Measurements from ENCODE around the gene USF2. TPM values are rescaled to one million over a fixed set of nuclear protein-coding genes. Genes with fewer than 3 reads are reported as not detected.

USF2 gene
- total and polyA plus RNA-seq, 7 donors: 72.8 to 120 (median 98.3) TPM

DNA sequence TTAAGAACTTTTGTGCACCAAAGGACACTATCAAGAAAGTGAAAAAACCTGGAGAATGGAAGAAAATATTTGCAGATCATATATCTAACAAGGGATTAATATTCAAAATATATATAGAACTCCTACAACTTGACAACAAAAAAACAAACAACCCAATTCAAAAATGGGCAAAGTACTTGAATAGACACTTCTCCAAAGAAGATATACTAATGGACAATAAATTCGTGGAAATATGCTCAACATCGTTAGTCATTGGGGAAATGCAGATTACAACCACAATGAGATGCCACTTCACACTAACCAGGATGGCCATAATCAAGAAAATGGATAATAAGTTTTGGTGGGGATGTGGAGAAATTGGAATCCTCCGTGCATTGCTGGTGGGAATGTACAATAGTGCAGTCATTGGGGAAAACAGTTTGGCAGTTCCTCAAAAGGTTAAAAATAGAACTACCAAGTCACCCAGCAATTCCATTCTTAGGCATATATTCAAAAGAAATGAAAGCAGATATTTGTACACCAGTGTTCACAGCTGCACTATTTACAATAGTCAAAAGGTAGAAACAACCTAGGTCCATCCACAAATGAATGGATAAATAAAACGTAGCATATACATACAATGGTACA is 22.2 kb upstream of the USF2 start:
- WGBS, 2 donors: 78 to 88% methylated on average over 4 of the region's 4 CpGs
- no peak for DNase-seq

GRCh38 chr19:35247526-35248309 is 21.0 kb upstream of the USF2 start:
- intact Hi-C loops (cut with DNase I): no loop called here
- peak overlapping the region in 3 of 4 donors; percentile 36 to 39 (median 38) for H3K4me3 ChIP-seq
- DNase-seq: no peak
- no peaks in the 10 kb centered on the region for H3K36me3 ChIP-seq
- peak overlapping the region in 3 of 4 donors; percentile 1 to 68 (median 66) for H3K27ac ChIP-seq
- H3K27me3 ChIP-seq: peaks cover 17 to 79% (median 38%) of the 10 kb centered on the region in 3 donors
- TF ChIP-seq, protein P1, sequence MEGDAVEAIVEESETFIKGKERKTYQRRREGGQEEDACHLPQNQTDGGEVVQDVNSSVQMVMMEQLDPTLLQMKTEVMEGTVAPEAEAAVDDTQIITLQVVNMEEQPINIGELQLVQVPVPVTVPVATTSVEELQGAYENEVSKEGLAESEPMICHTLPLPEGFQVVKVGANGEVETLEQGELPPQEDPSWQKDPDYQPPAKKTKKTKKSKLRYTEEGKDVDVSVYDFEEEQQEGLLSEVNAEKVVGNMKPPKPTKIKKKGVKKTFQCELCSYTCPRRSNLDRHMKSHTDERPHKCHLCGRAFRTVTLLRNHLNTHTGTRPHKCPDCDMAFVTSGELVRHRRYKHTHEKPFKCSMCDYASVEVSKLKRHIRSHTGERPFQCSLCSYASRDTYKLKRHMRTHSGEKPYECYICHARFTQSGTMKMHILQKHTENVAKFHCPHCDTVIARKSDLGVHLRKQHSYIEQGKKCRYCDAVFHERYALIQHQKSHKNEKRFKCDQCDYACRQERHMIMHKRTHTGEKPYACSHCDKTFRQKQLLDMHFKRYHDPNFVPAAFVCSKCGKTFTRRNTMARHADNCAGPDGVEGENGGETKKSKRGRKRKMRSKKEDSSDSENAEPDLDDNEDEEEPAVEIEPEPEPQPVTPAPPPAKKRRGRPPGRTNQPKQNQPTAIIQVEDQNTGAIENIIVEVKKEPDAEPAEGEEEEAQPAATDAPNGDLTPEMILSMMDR (IDR thresholded peaks at IDR 0.05): peak in 1 of 4 experiments; percentile 23
- TF ChIP-seq POLR2A (IDR thresholded peaks at IDR 0.05): no peak
- peak in 1 of 4 donors; percentile 23 for TF ChIP-seq POLR2AphosphoS5 (IDR thresholded peaks at IDR 0.05)
- no peak for TF ChIP-seq EP300 (IDR thresholded peaks at IDR 0.05)
- H3K9me3 ChIP-seq: no peaks in the 10 kb centered on the region
- 1 to 3% methylated on average over 42 of the region's 42 CpGs for WGBS, 2 donors
- H3K4me1 ChIP-seq: peaks cover 0 to 18% (median 7%) of the 10 kb centered on the region in 4 donors

More for the DNA sequence above, 22.2 kb upstream of the USF2 start:
- H3K27ac ChIP-seq: no peak overlapping the region
- intact Hi-C loops (cut with DNase I): no loop called here
- H3K9me3 ChIP-seq: no peaks in the 10 kb centered on the region
- H3K4me3 ChIP-seq: no peak overlapping the region
- H3K27me3 ChIP-seq: peaks cover 17 to 86% (median 38%) of the 10 kb centered on the region in 3 donors
- H3K4me1 ChIP-seq: peaks cover 0 to 18% (median 7%) of the 10 kb centered on the region in 4 donors
- TF ChIP-seq, protein P1 (IDR thresholded peaks at IDR 0.05): no peak
- TF ChIP-seq POLR2AphosphoS5 (IDR thresholded peaks at IDR 0.05) (no peak), EP300 (IDR thresholded peaks at IDR 0.05) (no peak), POLR2A (IDR thresholded peaks at IDR 0.05) (no peak)
- H3K36me3 ChIP-seq: no peaks in the 10 kb centered on the region

- peaks cover 17 to 83% (median 38%) of the 10 kb centered on the region in 3 donors for H3K27me3 ChIP-seq
- DNase-seq: no peak
- peaks cover 0 to 18% (median 7%) of the 10 kb centered on the region in 4 donors for H3K4me1 ChIP-seq
- no peaks in the 10 kb centered on the region for H3K9me3 ChIP-seq
- H3K36me3 ChIP-seq: no peaks in the 10 kb centered on the region
- WGBS, 2 donors: 1% methylated on average over 69 of the region's 69 CpGs
- intact Hi-C loops (cut with DNase I): no loop called here
- peak within 1 kb of the TSS in 3 of 4 donors; percentile 1 to 68 (median 66) for H3K27ac ChIP-seq
- H3K4me3 ChIP-seq: peak within 1 kb of the TSS; percentile 6 to 39 (median 37)
- peak in 1 of 4 donors; percentile 39 for TF ChIP-seq POLR2AphosphoS5 (IDR thresholded peaks at IDR 0.05)
- no peak for TF ChIP-seq EP300 (IDR thresholded peaks at IDR 0.05)
- peak in 1 of 2 donors; percentile 50 for TF ChIP-seq POLR2A (IDR thresholded peaks at IDR 0.05)
- TF ChIP-seq, protein P1 (IDR thresholded peaks at IDR 0.05): no peak
Measured at GRCh38 chr19:35248310-35249145, 20.2 kb upstream of the USF2 start, which contains the start of gene LSR. LSR (plus strand) TSS chr19:35249002; CDS start chr19:35249023, 21 bp downstream.

DNA sequence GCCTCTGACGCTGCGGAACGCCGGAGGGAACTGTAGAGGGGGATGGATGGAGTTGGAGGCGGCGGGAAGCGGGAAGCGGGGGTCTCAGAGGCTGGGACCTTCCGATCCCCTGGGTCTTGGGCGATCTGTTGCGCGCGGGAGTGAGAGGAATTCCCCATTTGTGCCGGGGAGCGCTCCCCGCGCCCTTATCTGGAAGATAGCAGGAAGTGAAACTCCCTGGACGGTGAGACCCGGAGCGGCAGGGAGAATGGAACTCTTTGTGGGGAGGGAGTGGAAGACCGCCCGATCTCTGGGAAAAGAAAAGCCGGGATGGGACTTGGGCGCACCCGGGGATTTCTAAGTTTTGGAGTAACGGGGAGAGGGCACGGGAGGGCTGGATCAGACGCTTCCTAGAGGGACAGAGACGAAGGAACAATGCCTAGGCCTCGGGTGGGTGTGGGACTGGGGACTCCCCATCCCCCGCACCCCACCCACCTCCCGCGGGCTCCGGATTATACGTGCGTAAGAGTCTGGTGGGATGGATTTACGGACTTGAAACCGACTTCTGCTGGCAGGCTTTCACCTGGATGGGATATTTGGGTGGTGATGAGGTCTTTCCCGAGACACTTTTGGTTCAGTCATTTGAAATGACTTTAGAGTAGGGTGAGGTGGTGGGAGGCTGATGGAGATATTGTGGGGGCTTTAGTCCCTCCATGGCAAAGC is 19.5 kb upstream of the USF2 start:
- Histone ChIP-seq H3K27ac (peak overlapping the region in 2 of 4 donors; percentile 34 to 66), H3K4me3 (peak overlapping the region; percentile 6 to 39 (median 37)), H3K27me3 (peaks cover 17 to 82% (median 38%) of the 10 kb centered on the region in 3 donors), H3K36me3 (no peaks in the 10 kb centered on the region), H3K4me1 (peaks cover 0 to 18% (median 7%) of the 10 kb centered on the region in 4 donors), H3K9me3 (no peaks in the 10 kb centered on the region)
- peak; percentile 43 for DNase-seq
- no peak for TF ChIP-seq POLR2A (IDR thresholded peaks at IDR 0.05)
- no peak for TF ChIP-seq EP300 (IDR thresholded peaks at IDR 0.05)
- TF ChIP-seq POLR2AphosphoS5 (IDR thresholded peaks at IDR 0.05): no peak
- TF ChIP-seq, protein P1 (IDR thresholded peaks at IDR 0.05): no peak
- 3 to 10% methylated on average over 39 of the region's 39 CpGs for WGBS, 2 donors
- intact Hi-C loops (cut with DNase I): no loop called here
